ENCODE data around the gene MOGAT1. TPM values are rescaled to one million over a fixed set of nuclear protein-coding genes. Genes with fewer than 3 reads are reported as not detected.
A peak's percentile ranks its signal among the peaks of the same experiment; 100 is the strongest.

The MOGAT1 gene
- total RNA-seq: under 1 TPM in 4 of 6 donors, not detected in 2; 0.17 to 0.38 (median 0.29) TPM
- polyA plus RNA-seq: not detected

DNA sequence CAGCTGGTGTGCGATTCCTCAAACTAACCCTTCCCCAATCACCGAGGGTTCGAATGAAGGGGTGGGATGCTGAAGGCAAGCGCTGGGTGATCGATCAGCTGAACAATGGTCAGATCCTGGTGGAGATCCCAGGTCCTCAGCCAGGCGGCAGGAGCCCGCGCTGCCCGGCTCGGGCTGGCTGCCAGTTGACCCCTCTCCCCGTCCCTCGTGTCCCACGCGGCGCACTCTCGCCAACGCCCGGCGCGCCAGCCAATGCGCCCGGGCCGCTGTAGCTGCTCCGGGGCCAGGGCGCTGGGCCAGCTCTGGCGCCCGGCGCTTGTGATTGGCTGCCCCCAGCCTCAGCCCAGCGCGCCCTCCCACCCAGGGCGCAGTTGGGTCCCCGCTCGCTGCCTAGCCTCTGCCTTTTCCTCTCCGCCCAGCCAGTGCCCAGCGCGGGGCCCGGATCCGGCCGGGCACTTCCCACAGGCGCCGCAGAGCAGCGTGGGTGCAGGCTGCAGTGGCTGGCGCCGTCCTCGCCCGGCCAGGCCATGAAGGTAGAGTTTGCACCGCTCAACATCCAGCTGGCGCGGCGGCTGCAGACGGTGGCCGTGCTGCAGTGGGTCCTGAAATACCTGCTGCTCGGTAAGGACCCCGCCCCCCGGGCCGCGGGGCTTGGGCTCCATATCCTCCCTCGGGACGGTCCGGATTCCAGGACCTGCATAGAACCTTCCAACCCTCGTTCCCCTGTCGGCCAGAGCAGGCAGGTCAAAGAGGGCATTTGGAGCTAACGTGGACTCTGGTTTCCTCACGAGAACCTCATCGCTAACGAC lies at the start of gene MOGAT1:
Gene MOGAT1 (plus strand): TSS at position 400 of the 809 bp plus-strand sequence. CDS start 128 bp downstream, at position 528.
- FAIRE-seq: no peak
- DNase-seq: peak; percentile 42 to 82 (median 58)
- TF ChIP-seq, protein P1, sequence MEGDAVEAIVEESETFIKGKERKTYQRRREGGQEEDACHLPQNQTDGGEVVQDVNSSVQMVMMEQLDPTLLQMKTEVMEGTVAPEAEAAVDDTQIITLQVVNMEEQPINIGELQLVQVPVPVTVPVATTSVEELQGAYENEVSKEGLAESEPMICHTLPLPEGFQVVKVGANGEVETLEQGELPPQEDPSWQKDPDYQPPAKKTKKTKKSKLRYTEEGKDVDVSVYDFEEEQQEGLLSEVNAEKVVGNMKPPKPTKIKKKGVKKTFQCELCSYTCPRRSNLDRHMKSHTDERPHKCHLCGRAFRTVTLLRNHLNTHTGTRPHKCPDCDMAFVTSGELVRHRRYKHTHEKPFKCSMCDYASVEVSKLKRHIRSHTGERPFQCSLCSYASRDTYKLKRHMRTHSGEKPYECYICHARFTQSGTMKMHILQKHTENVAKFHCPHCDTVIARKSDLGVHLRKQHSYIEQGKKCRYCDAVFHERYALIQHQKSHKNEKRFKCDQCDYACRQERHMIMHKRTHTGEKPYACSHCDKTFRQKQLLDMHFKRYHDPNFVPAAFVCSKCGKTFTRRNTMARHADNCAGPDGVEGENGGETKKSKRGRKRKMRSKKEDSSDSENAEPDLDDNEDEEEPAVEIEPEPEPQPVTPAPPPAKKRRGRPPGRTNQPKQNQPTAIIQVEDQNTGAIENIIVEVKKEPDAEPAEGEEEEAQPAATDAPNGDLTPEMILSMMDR (IDR thresholded peaks at IDR 0.05): no peak
- intact Hi-C loops (cut with DNase I): no loop called here
- Histone ChIP-seq H3K4me1 (peaks cover 0 to 4% (median 0%) of the 10 kb centered on the region in 3 donors), H3K36me3 (no peaks in the 10 kb centered on the region), H3K4me3 (peak within 1 kb of the TSS; percentile 24 to 52 (median 40)), H3K9me3 (no peaks in the 10 kb centered on the region), H3K27ac (no peak within 1 kb of the TSS), H3K27me3 (no peaks in the 10 kb centered on the region)
- peak; percentile 88 to 91 (median 89) for ATAC-seq
- 3 to 4% methylated on average over 51 to 66 of the region's 66 CpGs for WGBS, 2 donors

DNA sequence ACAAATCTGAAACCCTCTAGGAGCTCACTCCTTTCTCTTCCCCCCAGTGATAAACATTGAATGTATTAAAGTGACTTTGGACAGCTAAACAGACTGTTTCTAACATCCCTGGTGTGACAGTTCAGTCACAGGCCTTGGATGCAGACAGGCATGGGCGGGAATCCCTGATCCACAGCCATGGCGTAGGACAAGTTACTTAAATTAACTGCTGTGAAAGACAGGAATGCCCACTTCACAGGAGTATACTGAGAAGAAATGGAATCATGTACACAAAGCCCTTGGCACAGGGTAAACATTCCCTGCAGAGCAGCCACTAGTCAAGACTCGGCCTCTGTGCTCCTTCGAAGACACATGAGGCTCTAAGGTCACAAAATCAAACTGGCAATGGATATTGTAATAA lies 49.6 kb upstream of the MOGAT1 start:
- intact Hi-C loops (cut with DNase I): no loop called here
- Histone ChIP-seq H3K4me1 (no peaks in the 10 kb centered on the region), H3K27ac (no peak overlapping the region), H3K4me3 (no peak overlapping the region), H3K27me3 (no peaks in the 10 kb centered on the region), H3K36me3 (peaks cover 0 to 48% (median 3%) of the 10 kb centered on the region in 3 donors), H3K9me3 (no peaks in the 10 kb centered on the region)
- DNase-seq (no peak), ATAC-seq (no peak), FAIRE-seq (no peak)
- TF ChIP-seq, protein P1 (IDR thresholded peaks at IDR 0.05): no peak
- WGBS, 2 donors: 92 to 94% methylated on average over 4 of the region's 4 CpGs

DNA sequence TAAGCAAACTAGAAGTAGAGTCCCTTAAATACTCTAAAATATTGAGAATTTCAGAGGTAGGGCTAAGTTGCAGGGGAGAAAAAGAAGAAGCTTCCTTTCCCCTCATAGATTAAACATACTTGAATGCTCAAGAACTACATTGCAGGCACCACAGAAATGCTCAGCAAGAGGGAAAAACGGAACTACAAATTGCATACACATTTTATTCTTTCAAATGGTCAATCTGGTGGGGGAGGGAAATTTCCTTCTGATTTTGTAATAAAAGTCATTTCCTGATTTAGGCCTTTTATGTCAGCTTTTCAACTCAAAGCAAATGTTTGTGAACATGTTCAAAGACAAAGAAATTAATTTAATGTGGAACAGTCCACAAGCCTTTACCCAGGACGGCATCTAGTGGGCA lies 48.5 kb upstream of the MOGAT1 start:
- FAIRE-seq (no peak), ATAC-seq (no peak), DNase-seq (no peak)
- WGBS, 2 donors: 90 to 96% methylated on average over 2 of the region's 2 CpGs
- Histone ChIP-seq H3K36me3 (peaks cover 0 to 50% (median 3%) of the 10 kb centered on the region in 3 donors), H3K27me3 (no peaks in the 10 kb centered on the region), H3K4me1 (no peaks in the 10 kb centered on the region), H3K9me3 (no peaks in the 10 kb centered on the region), H3K4me3 (no peak overlapping the region), H3K27ac (no peak overlapping the region)
- intact Hi-C loops (cut with DNase I): no loop called here
- TF ChIP-seq, protein P1 (IDR thresholded peaks at IDR 0.05): no peak

DNA sequence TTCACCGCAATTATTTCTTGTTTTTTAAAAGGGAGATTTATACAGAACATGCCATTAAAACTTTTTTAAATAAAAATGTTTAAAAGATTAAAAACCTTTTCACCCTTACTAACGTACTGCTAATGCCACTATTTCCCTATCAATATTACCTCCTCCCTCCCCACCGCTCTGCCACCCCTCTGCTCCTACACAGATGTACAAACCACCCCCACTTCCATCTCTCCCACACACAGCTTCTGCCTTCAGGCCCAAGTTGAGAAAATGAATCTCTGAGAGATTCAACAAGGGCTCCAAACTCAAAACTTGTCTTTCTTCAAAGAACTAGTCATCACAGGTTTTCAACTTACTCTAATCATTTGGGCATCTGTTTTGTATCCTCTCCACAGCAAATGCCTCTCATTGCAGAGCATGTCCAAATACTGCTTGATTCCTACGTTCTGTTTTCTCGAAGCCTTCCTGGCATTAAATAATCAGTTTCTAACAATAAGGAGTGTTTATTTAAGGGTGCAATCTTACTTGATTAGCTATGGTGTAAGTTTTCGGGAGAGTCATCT lies 47.6 kb upstream of the MOGAT1 start:
- DNase-seq: no peak
- TF ChIP-seq, protein P1 (IDR thresholded peaks at IDR 0.05): no peak
- no peak overlapping the region for H3K27ac ChIP-seq
- peaks cover 0 to 55% (median 9%) of the 10 kb centered on the region in 3 donors for H3K36me3 ChIP-seq
- no peak for FAIRE-seq
- no peak overlapping the region for H3K4me3 ChIP-seq
- 87 to 91% methylated on average over 6 of the region's 6 CpGs for WGBS, 2 donors
- intact Hi-C loops (cut with DNase I): no loop called here
- no peak for ATAC-seq
- H3K9me3 ChIP-seq: no peaks in the 10 kb centered on the region
- no peaks in the 10 kb centered on the region for H3K27me3 ChIP-seq
- H3K4me1 ChIP-seq: no peaks in the 10 kb centered on the region

- WGBS, 2 donors: 95 to 97% methylated on average over 5 of the region's 5 CpGs
- H3K4me3 ChIP-seq: no peak overlapping the region
- intact Hi-C loops (cut with DNase I): no loop called here
- FAIRE-seq (no peak), DNase-seq (no peak), ATAC-seq (no peak)
- no peak overlapping the region for H3K27ac ChIP-seq
- H3K27me3 ChIP-seq: no peaks in the 10 kb centered on the region
- TF ChIP-seq, protein P1 (IDR thresholded peaks at IDR 0.05): no peak
- H3K36me3 ChIP-seq: peaks cover 0 to 65% (median 32%) of the 10 kb centered on the region in 3 donors
- H3K9me3 ChIP-seq: no peaks in the 10 kb centered on the region
- H3K4me1 ChIP-seq: no peaks in the 10 kb centered on the region
Measured at GRCh38 chr2:222627764-222628163, 43.7 kb upstream of the MOGAT1 start.

Measured in pancreas (tissue), 10 donors.